HG02852 (cell line): ENCODE data around the gene CLCNKB.
"Not testable (repeated sequence)": the region's sequence is repeated elsewhere in the genome, so short reads cannot be mapped to it uniquely, and the experiment has no call there.

ENCODE experiments used
- ATAC-seq: cut with Tn5 transposase; IDR thresholded peaks from one replicate; pipeline ENCODE4 v1.9.1; 2021; ENCODE audit warnings: mild to moderate bottlenecking, moderate library complexity; ENCODE audit not compliant: unreplicated experiment

CLCNKB gene

DNA sequence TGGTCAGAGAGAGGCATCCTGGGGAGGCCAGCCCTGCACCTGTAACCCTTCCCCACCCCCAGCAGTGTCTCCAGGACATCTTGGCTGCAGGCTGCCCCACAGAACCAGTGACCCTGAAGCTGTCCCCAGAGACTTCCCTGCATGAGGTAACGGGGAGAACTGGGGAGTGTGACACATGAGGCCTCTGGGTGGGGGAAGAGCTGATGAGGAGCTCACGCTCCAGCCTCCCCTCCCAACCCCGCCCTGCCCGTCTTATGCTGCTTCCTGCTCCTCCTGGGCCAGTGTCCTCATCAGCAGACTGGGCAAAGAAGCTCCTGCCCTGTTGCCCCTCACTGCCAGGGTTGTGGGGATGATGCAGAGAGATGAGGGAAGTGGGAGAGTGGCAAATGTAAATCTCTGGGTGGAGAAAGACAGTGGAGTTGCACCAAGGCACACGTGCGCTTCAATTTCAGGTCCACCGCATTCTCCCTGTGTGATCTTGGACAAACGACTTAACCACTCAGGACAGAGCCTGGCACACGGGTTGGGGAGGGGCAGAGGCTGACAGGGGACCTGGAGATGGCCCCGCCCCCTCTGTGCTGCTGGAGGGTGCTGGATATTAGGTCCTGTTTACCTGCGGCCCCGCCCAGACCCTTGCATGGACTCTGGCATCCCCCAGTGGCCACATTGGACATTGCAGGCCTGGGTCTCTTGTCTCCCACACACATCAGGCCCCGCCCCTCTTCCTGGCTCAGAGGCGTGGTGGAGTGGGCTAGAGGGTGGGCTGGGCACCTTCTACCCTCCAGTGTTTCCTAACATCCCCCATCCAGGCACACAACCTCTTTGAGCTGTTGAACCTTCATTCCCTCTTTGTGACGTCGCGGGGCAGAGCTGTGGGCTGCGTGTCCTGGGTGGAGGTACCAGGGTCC, 12.3 kb downstream of the CLCNKB start:
- ATAC-seq = peak; percentile 66

DNA sequence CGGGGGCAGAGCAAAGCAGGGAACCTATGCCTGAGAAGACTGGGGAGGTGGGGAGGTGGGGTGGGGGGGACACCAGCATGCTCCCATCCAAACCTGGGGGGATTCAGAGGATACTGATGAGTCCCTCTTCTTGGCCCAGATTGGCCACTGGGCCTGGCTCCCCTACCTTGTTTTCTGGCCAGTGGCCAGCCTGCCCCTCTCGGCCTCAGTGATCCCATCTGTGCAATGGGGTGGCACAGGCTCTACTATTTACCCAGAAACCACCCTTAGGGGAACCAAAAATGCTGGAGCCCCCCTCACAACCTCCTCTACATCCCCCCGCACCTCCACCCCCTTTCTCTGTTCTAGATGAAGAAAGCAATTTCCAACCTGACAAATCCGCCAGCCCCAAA, 12.9 kb downstream of the CLCNKB start:
- ATAC-seq = not testable (repeated sequence)

DNA sequence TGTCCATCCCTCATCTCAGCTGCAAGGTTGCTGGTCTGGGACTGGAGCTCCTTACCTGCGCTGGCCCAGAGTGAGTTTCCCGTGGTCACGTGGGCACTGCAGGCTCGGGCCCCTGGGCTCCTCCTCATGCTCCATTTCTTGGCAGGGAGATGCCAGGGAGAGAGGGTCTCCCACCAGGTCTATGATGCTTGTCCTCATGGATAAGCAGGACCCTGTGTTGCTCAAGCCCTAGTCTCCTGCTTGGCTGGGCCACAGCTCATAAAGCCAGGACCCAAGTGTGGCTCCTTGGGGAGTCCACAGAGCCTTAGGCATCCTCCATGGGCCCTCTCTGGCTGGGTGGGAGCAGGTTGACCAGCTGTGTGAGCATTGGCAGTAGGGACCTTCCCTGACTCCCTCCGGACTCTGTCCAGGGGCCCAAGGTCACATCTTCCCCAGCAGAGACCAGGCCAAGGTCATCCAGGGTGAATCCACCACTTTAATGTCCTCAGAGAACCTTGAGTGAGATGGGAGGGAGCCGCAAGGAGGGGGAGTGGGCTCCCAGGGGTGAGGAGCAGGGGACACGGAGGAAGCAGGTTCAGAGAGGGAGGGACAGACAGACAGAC, 13.8 kb downstream of the CLCNKB start:
- ATAC-seq = not testable (repeated sequence)

DNA sequence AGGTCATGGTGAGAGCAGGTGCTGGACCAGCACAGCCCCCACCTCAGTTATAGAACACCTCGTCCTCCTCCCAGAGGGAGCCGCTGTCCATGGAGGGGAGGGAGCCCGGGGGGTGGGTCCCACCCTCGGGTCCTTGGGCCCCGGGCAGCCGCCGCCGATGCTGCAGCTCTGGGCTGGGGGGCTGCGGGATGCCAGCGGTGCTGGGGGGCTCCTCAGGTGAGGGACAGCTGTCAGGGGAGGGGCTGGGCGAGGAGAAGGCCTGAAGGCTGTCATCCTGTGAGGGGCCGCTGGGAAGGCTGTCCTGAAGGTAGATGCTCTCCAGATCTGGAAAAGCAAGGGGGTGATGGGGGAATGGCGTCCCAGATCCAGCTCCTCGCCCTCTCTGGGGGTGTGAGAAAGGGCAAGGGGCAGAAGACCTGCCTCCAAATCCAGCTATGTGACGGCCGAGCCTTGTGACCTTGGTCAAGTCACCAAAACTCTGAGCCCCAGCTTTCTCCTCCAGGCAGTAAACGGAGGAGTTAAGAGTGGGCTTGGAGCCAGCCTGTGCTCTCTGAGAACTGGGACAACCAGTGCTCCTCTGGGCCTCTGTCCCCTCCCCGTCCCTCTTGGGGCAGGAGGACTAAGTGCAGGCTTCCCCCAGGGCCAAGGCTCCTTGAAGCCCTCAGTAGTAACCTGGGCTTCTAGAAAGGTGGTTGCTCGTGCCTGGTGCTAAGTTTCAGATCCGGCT, 15.0 kb downstream of the CLCNKB start:
- ATAC-seq = not testable (repeated sequence)

DNA sequence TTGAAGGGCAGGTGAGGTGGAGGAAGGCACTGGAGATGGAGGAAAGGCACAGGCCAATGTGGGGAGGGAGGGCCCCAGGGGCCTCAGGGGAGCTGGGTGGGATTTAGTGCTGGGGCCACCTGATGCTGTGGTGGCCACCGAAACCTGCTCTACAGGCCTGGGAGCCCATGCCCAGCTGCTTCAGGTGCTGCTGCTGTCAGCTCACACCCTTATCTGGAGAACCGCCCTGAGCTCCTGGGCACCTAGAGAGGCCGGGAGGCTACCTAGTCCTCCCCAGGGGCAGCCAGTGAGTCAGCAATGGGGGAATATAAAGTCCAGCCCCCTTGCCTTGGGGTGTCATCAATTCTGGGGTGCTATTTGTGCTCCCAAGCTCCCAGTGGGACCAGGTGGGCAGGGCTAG, 17.7 kb downstream of the CLCNKB start:
- no peak for ATAC-seq

DNA sequence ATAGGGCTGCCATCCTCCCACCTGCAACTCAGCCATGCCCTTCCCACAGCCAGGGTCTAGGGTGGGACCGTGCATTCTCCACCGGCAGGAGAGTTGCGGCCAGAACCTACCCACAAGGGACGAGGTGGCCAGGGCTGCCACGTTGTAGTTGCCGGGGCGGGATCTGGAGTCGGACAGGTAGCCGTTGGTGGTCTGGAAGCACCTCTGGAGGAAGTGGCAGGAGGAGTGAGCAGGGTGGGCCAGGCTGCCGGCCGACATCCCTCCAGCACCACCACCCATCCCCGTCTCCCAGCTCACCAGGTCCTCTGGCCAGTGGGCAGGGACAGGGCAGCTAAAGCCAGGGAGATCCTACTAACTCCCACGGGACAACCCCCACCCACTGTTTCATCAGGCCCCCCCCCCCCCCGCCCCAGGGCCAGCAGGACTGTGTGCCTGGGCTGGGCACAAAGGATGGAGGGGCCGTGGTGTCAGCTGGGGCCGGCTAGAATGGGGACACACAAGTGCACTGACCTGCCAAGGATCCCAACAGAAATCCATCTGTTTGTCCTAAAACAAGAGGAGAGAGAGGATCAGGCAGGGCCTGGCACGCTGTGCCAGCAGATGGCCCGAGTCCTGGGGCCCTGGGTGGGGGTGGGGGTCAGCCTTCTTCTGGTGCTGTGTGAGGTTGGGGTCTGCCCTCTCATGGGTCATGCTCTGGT, 18.6 kb downstream of the CLCNKB start:
- ATAC-seq = not testable (repeated sequence)

DNA sequence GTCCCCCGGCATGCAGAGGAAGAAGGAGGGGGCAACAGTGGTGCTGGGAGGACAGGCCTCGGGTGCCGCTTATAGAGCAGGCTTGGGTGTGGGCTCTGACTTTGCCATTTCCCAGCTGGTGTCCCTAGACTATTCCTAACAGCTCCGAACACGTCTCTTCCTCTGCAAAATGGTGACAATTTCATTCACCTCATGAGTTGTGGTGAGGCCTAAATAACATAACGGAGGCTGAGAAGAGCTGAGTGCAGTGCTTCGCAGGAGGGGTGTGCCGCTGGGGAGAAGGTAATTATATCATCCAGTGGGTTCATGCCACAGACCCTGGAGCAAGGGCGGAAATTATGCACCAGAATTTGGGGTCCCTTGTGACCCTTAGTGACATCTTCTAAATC, 19.1 kb downstream of the CLCNKB start:
- ATAC-seq = not testable (repeated sequence)

DNA sequence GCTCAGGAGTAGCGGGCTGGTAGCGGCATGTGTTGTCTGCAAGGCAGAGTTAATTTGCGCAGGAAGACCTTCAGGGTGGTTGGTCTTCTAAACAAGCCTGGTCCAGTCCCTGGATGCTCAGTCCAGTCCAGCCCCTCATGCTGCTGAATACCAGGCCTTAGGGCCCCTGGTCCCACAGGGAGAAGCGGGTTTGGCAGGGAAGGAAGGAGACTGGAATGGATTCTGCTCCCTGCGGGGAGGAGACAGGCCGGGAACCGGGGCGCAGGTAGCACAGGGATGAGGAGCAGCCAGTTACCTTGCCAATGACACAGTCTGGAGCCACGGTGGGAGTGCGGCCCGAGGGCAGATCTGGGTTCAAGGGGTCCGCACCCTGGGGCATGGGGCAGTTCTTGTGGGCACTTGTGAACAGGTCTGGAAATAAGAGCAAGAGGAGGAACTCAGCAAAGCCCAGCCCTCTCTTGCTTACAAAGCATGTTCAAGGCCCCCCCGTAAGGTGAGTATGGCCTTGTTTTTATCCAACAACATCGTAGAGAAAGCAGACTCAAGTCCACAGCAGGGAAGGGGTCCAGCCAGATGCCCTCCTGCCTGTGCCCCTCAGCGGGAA, 19.7 kb downstream of the CLCNKB start:
- ATAC-seq = no peak

DNA sequence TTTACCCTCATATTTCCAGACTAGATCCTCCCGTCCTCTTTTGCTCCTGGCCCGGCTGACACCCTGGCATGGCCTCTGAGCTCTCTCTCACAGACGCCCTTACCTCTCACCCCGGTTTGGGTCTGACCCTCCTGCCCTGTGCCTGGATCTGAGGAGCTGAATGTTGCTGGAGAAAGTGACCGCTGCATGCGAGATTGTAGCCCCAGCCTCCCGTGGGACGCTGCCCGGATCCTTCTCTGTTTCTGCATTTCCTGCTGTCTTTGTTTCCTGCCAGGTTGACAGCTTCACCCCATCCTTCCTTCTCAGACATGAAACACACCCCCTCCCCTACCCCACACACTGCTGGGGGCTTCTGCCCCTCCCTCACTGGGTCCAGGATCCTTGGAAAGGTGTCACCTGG, 20.3 kb downstream of the CLCNKB start:
- no peak for ATAC-seq

DNA sequence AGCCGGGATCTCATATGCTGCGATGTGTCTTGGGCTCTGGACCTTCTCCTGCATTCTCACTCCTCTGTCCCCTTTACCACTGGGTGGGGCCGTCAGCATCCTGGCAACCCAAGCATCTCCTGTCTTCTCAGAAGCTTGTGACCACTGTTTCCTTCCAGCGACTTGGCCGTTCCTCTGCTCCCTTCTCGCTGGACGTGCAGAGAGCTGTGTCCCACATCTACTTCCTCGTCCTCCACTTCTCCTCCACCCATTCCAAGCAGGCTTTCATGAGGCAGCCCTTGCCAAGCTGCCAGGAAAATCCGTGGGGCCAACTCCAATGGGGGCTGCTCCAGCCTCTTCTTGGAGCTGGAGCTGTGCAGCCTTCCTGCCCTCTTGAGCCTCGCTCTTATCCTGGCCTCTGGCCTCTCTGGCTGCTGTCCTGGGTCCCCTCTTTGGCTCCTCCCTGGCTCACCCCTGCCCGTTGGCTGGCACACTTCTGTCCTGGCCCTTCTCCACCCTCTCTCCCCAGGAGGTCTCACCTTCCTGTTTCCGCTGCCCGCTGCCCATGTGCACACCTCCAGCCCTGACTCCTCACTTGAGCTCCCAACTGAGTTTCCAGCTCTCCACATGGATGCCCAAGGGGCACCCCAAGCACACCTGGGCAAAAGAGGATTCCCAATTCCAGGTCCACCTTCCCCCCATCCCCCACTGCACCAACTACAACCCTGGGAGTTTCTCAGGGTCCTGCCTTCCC, 21.1 kb downstream of the CLCNKB start:
- no peak for ATAC-seq

DNA sequence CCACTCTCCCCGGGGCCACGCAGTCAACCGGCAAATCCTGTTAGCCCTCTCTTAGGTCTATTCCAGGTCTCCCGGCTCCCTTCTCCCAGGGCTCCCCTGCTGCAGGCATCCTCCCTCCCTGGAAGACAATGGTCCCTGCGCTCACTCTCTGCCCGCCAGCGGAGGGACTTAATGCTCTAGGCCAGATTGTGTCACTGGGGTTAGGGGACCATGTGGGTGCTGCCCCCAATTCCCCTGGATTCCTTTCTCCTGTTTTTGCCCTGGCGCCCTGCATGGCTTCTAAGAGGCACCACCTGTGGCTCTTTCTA, 21.6 kb downstream of the CLCNKB start:
- no peak for ATAC-seq

DNA sequence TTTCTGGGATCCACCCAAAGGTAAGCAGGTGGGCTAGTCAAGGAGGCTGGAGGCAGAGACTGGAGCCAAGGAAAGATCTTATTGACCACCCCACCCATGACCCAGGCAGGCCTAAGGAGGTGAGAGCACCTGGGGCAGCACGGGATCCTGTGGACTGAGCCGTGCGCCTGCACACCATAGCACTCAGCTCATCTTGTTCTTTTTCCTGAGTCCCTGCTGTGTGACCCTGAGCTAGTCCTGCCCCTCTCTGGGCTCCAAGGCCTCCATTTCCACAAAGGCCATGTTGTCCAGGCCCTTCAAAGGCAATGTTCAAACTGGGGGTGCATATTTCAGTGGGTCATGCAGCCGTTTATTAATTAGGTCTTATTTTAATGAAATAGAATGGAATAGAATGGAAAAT, 22.7 kb downstream of the CLCNKB start:
- no peak for ATAC-seq

DNA sequence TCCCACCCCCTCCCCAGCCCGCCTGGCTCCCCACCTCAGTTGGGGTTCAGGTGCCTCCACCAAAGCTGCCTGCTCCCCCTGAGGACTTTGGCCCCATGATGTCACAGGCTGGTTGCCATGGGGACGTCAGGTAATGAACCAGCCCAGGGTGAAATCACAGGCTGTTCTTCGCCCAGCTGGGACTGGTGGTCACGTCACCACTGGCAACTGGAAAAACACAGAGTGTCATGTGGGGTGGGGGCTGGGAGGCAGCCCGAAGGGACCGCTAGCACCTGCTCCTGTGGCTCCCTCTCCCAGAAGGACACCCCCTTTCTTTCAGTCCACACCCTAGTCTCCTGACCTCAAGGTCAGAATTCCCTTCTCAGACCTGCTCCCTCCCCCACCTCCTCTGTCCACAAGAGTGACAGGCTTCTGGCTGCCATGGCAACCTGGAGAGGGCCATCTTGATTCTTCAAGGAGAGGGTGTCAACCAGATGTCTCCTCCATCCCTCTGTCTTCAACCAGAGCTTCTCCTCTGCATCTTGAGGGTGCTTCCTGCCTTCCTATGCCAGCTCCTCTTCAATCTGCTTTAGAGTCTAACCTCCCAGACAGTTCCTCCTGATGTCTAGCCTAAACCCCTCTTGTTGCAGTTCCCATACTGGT, 23.7 kb downstream of the CLCNKB start:
- no peak for ATAC-seq

DNA sequence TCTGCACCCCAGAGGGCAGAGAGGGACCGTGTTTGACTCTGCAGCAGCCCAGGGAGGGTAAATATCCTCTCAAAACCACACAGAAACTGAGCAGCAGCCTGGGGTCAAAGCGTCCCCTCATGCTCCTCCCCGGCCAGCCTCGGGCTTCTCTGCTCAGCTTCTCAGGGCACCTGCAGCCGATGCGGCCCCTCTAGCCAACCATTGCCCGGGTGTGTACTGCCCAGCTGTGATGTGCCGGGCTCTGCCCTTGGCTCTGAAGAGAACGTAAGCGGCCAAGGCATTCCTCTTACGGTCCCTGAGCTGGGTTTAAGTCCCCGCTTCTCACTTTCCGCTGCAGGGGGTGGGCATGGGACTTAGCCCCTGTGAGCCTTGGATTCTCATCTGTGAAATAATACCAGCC, 24.4 kb downstream of the CLCNKB start:
- ATAC-seq = no peak

DNA sequence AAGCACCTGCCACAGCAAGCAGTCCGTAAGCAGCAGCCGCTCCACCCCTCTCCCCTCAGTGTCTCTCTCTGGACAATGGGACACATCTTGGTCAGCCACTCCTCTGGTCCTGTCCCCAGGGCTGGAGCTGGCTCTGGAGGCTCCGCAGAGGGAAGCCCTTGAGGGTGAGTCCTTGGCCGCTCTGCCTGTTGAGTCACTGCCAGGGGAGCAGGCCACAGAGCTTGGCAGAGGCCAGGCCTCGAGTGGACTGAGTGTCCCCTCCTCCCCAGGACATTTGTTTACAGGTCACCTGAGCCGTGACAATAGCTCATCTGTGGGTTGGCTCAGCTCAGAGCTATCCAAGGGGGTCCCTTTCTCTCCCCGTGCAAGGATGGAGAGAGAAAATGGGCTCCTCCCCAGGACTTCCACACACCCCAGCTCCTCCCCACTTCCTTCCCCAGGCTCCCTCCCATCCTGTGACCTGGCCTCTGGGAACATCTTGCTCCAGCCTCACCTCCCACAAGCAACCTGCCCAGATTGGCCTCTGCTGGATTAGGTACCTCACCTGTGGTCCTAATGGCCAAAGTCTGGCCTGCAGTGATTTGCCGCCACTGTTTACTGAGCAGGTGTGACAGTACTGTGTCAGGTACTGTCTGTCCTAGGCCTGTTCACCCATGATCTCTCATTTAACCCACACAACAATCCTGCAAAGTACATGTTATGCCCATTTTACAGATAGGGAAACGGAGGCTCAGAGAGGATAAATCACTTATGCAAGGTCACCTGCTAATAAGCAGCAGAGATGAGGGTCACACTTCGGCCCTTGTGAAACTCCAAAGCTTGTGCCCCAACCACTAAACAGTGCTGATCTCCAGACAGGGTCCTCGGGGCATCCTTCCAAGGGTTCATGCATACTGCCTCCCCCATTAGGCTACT, 25.0 kb downstream of the CLCNKB start:
- no peak for ATAC-seq

DNA sequence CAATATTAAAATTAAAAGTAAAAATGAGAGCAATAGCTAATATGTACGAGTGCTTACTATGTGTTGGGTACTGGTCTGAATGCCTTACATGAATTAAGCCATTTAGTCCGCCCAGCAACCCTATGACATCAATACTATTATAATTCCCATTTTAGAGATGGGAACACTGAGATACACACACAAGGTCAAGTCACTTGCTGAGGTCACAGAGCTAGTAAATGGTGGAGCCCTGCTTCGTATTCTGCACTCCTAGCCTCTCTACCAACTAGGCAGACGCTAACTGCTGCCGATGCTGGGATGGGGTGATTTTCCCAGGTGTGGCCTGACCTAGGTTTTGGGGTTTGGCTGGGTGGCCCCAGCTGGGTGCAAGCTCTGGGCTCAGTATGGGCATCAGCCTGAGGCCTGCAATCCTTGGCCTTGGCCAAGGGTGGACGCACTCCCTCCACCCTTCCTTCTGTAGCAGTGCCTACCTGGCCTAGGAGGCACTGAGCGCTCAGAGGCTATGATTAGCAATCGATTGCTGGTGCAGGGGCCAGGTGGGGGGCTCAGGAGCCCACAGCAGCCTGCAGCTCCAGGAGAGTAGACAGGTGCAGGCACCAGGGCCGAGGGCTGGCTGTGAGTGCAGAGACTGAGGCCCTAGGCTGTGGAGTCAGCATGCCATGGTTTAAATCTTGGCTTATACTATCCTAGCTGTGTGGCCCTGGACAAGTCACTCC, 27.2 kb downstream of the CLCNKB start:
- ATAC-seq = no peak

DNA sequence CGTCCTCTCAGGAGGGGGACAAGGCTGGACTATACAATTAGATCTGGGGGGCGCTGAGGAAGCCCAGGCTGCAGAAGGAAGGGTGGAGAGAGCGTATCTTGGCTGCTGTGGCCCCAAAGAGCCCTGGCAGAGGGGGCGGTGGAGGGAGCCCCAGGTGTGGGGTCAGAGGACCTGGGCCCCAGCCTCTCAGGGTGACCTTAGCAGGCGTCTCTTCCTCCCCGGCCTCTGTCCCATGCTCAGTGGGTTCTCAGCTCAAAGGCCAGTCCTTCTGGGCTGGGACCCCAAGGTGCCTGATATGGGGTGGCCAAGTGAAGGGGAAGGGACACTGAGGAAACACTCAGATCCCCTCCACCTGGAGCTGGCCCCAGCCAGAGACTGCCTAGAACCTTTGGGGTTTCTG, 28.0 kb downstream of the CLCNKB start:
- ATAC-seq = no peak

DNA sequence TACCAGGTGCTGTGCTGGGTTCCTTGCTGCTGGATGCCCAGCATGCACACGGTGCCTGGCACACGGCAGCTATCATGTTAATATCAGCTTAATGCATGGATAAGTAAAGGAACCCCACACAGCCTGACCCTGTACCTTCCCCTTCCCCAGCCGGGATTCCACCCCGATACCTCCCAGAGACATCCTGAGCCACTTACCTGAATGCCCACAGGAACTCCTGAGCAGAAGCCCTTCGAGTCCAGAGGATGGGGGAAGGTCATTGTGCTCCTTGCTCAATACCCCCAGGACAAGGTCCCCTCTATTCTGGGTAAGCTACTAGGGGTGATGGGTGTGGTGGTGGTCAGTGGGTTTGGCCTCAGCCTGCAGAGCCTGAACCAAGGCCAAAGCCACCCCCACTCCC, 28.5 kb downstream of the CLCNKB start:
- no peak for ATAC-seq
